ENCODE results near the gene LIG3. TPM values are rescaled to one million over a fixed set of nuclear protein-coding genes. Genes with fewer than 3 reads are reported as not detected.

The LIG3 gene
- total RNA-seq, 1 experiment from 2014 or later = 25.5 TPM

DNA sequence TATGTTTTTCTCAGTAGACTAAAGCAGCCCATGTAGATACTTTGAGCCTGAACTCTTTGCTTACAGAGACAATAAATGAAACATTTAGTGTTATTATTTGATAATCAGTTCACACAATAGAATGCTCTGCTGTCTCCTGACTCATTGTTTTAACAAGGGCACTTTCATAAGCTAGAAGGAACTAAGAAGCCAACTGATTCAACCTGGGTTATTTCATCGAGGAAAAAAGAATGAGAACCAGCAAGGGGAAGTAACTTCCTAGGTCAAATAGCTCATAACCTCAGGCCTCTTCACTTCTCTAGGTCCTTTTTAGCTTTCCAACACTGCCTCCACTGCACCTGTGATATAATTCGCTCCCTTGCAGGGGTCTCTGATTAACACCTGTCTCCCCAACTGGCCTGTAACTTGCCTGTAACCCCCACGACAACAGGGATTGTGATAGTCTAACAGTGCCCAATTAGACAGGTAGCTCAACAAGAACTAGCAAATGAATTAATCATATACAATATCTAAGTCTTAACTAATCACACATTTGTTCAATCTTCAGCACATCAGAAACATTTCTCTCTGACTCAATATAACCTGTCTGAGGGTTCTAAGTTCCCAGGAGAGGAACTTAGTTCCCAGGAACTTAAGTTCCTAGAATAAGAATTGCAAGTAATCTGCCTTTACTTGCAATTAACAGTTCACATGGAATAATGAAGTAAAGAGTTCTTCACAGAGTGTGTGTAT lies 48.4 kb downstream of the LIG3 start:
- POLR2A ChIA-PET (ENCODE audit: unreplicated experiment) = interaction anchor here (0.6 kb wide), 3 partner anchors 12 to 527 kb away, joined by 3 to 6 read pairs (median 3); no protein-coding TSS in a partner anchor
- DNase-seq = peak in 1 of 2 experiments; percentile 61
- H3K9me3 ChIP-seq (ENCODE audit: insufficient read depth, low read depth) = no peaks in the 10 kb centered on the region
- peaks cover 15% of the 10 kb centered on the region; the same call in 1 of the 2 replicates for H3F3A ChIP-seq (ENCODE audit: insufficient read depth, low read depth)
- CTCF ChIA-PET = no interaction called here
- TF ChIP-seq EZH2 (IDR thresholded peaks at IDR 0.05; ENCODE audit: low read depth) = no peak
- TF ChIP-seq CTCF (conservative IDR thresholded peaks at IDR 0.05) = no peak
- peak overlapping the region; percentile 1; the same call in 1 of the 2 replicates for H3K4me2 ChIP-seq
- BruUV-seq (replicated peaks) = no TSS peak
- no peaks in the 10 kb centered on the region for H3K9me2 ChIP-seq (ENCODE audit: insufficient read depth)
- no peak overlapping the region for H2AFZ ChIP-seq
- peak overlapping the region; percentile 40 for H3K27ac ChIP-seq
- H3K4me3 ChIP-seq = no peak overlapping the region
- no peaks in the 10 kb centered on the region for H4K20me1 ChIP-seq (ENCODE audit: insufficient read depth)
- no peaks in the 10 kb centered on the region for H3K36me3 ChIP-seq (ENCODE audit: low read depth)
- H3K79me2 ChIP-seq (ENCODE audit: low read depth) = no peaks in the 10 kb centered on the region
- no peaks in the 10 kb centered on the region for H3K27me3 ChIP-seq (ENCODE audit: insufficient read depth, low read depth)
- intact Hi-C loops (cut with micrococcal nuclease; ENCODE audit: unreplicated experiment) = no loop called here
- H3K4me1 ChIP-seq (replicated peaks; ENCODE audit: insufficient read depth) = peaks cover 27% of the 10 kb centered on the region

- no peak for DNase-seq
- Histone ChIP-seq H3K4me3 (no peak overlapping the region), H3K36me3 (ENCODE audit: low read depth) (no peaks in the 10 kb centered on the region), H3F3A (ENCODE audit: insufficient read depth, low read depth) (peaks cover 12% of the 10 kb centered on the region; the same call in 1 of the 2 replicates), H3K27ac (no peak overlapping the region), H3K27me3 (ENCODE audit: insufficient read depth, low read depth) (no peaks in the 10 kb centered on the region), H3K79me2 (ENCODE audit: low read depth) (no peaks in the 10 kb centered on the region), H4K20me1 (ENCODE audit: insufficient read depth) (no peaks in the 10 kb centered on the region), H2AFZ (no peak overlapping the region), H3K9me3 (ENCODE audit: insufficient read depth, low read depth) (no peaks in the 10 kb centered on the region), H3K4me1 (replicated peaks; ENCODE audit: insufficient read depth) (peaks cover 18% of the 10 kb centered on the region), H3K9me2 (ENCODE audit: insufficient read depth) (no peaks in the 10 kb centered on the region), H3K4me2 (no peak overlapping the region)
- BruUV-seq (replicated peaks) = no TSS peak
- TF ChIP-seq CTCF (conservative IDR thresholded peaks at IDR 0.05) (no peak), EZH2 (IDR thresholded peaks at IDR 0.05; ENCODE audit: low read depth) (no peak)
- POLR2A ChIA-PET (ENCODE audit: unreplicated experiment) = interaction anchor here (0.5 kb wide), 1 partner anchor 1378 kb away, joined by 10 read pairs; no protein-coding TSS in a partner anchor
- CTCF ChIA-PET = no interaction called here
- intact Hi-C loops (cut with micrococcal nuclease; ENCODE audit: unreplicated experiment) = no loop called here
Measured at GRCh38 chr17:35030780-35031179, 50.5 kb downstream of the LIG3 start.

- H3K9me3 ChIP-seq (ENCODE audit: insufficient read depth, low read depth) = no peaks in the 10 kb centered on the region
- no peaks in the 10 kb centered on the region for H3K27me3 ChIP-seq (ENCODE audit: insufficient read depth, low read depth)
- TF ChIP-seq EZH2 (IDR thresholded peaks at IDR 0.05; ENCODE audit: low read depth) (no peak), CTCF (conservative IDR thresholded peaks at IDR 0.05) (no peak)
- H3K36me3 ChIP-seq (ENCODE audit: low read depth) = no peaks in the 10 kb centered on the region
- DNase-seq = no peak
- no peaks in the 10 kb centered on the region for H3K4me1 ChIP-seq (replicated peaks; ENCODE audit: insufficient read depth)
- H4K20me1 ChIP-seq (ENCODE audit: insufficient read depth) = no peaks in the 10 kb centered on the region
- CTCF ChIA-PET = no interaction called here
- intact Hi-C loops (cut with micrococcal nuclease; ENCODE audit: unreplicated experiment) = no loop called here
- H3F3A ChIP-seq (ENCODE audit: insufficient read depth, low read depth) = no peaks in the 10 kb centered on the region
- H3K4me3 ChIP-seq = no peak overlapping the region
- no peak overlapping the region for H3K4me2 ChIP-seq
- POLR2A ChIA-PET (ENCODE audit: unreplicated experiment) = no interaction called here
- H3K79me2 ChIP-seq (ENCODE audit: low read depth) = no peaks in the 10 kb centered on the region
- BruUV-seq (replicated peaks) = no TSS peak
- no peak overlapping the region for H2AFZ ChIP-seq
- H3K9me2 ChIP-seq (ENCODE audit: insufficient read depth) = no peaks in the 10 kb centered on the region
- H3K27ac ChIP-seq = no peak overlapping the region
Measured at GRCh38 chr17:35038453-35038852, 58.1 kb downstream of the LIG3 start.
